GM18867 (cell line): Measurements from ENCODE around the gene AZU1.
"Not testable (repeated sequence)": the region's sequence is repeated elsewhere in the genome, so short reads cannot be mapped to it uniquely, and the experiment has no call there.

Experiments
- ATAC-seq: cut with Tn5 transposase; IDR thresholded peaks from one replicate; pipeline ENCODE4 v1.9.1; 2021; ENCODE audit warnings: mild to moderate bottlenecking, moderate library complexity; ENCODE audit not compliant: unreplicated experiment

AZU1 gene

DNA sequence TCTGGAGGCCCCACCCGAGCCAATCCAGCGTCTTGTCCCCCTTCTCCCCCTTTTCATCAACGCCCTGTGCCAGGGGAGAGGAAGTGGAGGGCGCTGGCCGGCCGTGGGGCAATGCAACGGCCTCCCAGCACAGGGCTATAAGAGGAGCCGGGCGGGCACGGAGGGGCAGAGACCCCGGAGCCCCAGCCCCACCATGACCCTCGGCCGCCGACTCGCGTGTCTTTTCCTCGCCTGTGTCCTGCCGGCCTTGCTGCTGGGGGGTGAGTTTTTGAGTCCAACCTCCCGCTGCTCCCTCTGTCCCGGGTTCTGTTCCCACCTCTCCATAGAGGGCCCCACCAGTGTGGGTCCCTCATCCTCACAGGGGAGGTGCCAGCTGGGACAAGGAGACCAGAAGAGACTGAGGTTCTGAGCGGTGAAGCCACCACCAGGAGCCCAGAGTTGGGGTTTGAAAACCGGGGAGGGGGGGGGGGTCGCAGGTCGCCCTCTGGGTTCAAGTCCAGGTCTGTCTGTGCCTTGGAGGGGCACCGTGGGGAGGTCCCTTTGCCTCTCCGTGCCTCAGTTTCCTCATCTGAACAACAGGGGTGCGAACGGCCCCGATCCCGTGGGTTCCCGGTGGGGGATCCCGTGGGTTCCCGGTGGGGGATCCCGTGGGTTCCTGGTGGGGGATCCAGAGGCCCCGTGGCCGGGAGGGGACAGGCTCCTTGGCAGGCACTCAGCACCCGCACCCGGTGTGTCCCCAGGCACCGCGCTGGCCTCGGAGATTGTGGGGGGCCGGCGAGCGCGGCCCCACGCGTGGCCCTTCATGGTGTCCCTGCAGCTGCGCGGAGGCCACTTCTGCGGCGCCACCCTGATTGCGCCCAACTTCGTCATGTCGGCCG is 24.7 kb downstream of the AZU1 start, which contains the start of gene ELANE:
TSS of gene ELANE (plus strand) at position 168 of the 878 bp plus-strand sequence. CDS start at position 194, 26 bp downstream.
- no peak for ATAC-seq

DNA sequence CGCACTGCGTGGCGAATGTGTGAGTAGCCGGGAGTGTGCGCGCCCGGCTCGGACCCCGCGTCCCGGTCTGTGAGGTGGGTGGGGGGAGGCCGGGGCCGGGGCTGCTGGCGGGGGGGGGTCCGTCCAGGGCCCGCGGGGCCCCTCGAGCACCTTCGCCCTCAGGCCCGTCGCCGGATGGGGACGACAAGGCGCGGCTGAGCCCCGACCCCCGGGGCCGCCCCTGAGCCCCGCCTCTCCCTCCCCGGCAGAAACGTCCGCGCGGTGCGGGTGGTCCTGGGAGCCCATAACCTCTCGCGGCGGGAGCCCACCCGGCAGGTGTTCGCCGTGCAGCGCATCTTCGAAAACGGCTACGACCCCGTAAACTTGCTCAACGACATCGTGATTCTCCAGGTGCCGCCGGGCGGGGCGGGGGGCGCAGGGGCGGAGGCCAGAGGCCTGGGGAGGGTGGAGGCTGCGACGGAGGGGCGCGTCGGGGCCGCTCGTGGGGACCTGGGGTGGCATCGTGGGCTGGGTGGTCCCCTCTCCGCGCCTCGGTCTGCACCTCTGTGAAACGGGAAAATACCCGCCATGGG is 25.5 kb downstream of the AZU1 start:
- no peak for ATAC-seq

- ATAC-seq = not testable (repeated sequence)
Measured at GRCh38 chr19:853614-854220, 26.1 kb downstream of the AZU1 start.

DNA sequence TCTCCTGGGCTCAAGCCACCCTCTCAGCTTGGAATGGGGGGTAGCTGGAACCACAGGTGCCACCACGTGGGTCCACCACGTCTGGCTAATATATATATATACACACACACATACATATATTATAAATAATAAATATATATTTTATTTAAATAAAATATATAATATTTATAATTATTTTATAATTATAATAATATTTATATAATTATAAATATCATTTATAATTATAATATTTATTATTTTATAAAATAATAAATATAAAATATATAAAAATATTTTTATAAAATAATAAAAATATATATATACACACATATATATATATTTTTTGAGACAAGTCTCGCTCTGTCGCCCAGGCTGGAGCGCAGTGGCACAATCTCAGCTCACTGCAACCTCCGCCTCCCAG is 26.9 kb downstream of the AZU1 start:
- ATAC-seq = no peak

GRCh38 chr19:855142-855541 is 27.5 kb downstream of the AZU1 start:
- ATAC-seq = no peak

DNA sequence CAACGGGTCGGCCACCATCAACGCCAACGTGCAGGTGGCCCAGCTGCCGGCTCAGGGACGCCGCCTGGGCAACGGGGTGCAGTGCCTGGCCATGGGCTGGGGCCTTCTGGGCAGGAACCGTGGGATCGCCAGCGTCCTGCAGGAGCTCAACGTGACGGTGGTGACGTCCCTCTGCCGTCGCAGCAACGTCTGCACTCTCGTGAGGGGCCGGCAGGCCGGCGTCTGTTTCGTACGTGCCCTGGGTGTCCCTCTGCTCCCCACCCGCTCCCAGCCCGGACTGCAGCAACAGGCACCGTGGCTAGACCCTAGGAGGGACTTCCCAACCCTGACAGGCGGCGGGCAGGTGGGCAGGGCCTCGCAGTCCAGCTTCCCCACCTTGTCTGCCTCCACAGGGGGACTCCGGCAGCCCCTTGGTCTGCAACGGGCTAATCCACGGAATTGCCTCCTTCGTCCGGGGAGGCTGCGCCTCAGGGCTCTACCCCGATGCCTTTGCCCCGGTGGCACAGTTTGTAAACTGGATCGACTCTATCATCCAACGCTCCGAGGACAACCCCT is 28.0 kb downstream of the AZU1 start:
- ATAC-seq = no peak

DNA sequence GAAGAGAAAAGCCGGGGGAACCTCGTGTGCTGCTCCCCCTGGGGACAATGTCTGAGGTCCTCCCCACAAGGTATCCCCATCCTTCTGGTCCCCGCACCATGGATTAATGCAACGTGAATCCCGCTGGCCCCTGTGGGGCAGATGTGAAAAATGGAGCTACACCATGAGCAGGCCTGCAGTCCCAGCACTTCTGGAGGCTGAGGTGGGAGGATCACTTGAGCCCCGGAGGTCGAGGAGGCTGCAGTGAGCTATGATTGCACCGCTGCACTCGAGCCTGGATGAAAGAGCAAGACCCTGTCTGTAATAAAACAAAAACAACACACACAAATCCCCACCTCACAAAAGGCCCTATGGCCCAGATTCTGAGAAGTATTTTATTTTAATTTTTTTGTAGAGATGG is 30.6 kb downstream of the AZU1 start:
- ATAC-seq = no peak

DNA sequence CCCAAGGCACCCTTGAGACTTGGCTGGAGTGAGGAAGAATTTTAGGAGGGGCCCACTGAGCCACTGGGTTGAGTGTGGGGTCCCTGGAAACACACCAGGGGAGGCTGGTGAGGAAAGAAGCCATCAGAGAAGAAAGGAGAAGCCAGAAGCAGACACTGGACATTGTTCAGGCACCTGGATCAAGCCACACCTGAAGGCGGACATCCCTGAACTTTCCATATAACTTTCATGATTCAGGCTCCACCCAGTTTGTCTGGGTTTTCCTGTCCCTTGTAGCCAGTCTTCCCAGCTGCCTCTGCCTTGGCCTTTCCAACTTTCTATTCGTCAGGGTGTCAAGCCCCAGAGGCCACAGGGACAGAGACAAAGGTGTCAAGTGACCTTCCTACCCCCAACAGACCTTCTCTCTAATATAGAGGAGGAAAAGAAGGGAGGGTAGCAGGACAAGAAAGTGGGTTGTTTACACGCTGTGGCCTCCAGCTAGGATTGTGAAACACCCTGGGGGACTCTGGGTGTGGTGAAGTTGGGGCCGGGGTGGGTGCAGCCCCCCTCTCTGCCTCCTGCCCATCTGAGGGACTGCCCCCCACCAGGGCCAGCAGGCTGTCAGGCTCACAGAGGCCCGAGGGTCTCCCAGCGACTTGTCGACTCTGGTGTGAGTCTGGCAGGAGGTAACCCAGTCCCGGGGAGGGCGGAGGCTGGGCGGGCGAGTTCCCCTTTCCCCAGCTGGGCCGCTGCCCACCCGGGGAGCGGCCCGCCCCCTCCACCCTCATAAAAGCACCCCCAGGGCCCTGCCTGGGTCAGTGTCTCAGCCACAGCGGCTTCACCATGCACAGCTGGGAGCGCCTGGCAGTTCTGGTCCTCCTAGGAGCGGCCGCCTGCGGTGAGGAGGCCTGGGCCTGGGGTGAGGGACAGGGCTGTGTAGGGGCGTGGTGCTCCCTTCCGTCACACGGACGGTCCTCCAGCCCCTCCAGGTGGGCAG is 31.5 kb downstream of the AZU1 start, which contains the start of gene CFD:
TSS of gene CFD (plus strand) at position 797 of the 976 bp plus-strand sequence. CDS start at position 823, 26 bp downstream.
- ATAC-seq = no peak

DNA sequence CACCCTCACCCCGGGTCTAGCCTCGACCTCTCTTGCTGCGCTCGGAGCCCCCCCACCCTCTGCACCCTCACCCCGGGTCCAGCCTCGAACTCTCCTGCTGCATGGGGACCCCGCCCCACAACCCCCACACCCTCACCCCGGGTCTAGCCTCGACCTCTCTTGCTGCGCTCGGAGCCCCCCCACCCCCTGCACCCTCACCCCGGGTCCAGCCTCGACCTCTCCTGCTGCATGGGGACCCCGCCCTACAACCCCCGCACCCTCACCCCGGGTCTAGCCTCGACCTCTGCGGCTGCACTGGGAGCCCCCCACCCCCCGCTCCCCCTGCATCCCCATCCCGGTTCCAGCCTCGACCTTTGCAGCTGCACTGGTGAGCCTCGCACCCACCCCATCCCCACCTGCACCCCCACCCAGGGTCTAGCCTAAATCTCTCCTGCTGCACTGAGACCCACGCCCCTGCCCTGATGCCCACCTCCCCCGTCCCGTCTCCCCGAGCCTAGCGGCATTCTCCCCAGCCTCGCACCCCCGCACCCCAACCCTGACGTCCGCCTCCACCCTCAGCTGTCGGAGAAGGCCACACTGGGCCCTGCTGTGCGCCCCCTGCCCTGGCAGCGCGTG is 33.6 kb downstream of the AZU1 start:
- ATAC-seq = no peak

GRCh38 chr19:861756-862580 is 34.3 kb downstream of the AZU1 start:
- ATAC-seq = no peak

GRCh38 chr19:862581-863314 is 35.1 kb downstream of the AZU1 start:
- no peak for ATAC-seq

DNA sequence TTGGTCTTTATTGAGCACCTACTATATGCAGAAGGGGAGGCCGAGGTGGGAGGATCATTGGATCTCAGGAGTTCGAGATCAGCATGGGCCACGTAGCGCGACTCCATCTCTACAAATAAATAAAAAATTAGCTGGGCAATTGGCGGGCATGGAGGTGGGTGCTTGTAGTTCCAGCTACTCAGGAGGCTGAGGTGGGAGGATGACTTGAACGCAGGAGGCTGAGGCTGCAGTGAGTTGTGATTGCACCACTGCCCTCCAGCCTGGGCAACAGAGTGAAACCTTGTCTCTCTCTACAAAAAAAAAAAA is 35.6 kb downstream of the AZU1 start:
- no peak for ATAC-seq

DNA sequence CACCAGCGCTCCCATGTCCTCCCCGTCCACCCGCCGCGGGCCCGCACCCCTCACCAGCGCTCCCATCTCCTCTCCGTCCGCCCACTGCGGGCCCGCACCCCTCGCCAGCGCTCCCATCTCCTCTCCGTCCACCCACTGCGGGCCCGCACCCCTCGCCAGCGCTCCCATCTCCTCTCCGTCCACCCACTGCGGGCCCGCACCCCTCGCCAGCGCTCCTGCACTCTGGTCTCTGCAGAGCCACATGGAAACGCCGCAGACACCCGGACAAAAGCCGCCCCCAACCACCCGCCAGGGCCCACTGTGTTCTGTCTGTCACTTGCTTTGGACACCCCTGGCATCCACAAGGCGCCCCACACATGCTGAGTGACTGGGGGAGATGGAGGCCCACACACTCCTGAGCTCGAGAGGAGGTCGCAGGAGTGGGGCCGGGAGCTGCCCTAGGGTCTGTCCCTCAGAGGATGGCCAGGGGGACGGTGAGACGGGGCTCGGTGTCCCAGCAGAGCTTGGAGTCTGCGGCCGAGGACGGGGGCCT is 39.2 kb downstream of the AZU1 start:
- ATAC-seq = no peak

- ATAC-seq = no peak
Measured at GRCh38 chr19:867301-867793, 39.7 kb downstream of the AZU1 start.

DNA sequence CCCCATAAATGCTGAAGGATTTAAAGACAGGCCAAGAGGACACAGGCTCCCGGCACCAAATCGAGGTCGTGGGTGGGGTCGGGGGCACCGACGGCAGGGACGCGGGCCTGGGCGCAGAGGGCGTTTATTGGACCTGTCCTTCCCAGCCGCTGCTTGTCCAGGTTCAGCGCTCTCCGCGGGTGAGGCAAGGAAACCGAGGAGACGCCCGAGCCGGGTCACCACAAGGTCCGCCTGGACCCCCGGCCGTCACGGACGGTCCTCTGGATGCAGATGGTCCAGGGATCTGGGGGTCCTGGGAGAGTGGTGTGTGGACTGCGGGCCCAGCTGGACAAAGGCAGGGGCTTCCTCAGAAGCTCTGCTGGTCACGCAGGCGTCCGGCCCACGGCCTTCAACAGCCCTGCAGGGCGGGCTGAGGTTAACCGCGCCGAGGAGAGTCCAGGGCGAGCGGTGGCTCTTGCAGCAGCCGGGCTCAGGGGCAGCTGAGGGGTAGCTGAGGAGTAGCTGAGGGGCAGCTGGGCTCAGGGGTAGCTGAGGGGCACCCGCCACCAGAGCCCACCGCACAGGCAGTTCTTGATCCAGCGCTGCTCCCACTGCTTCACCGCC is 40.3 kb downstream of the AZU1 start:
- no peak for ATAC-seq

- ATAC-seq = no peak
Measured at GRCh38 chr19:868458-869244, 41.0 kb downstream of the AZU1 start.
